GM12878 (cell line): ENCODE measurements around the gene ATXN1. TPM values are rescaled to one million over a fixed set of nuclear protein-coding genes. Genes with fewer than 3 reads are reported as not detected.

Experiments used
- ATAC-seq: fragments of 200-7000 bp; cut with Tn5 transposase; 3 replicates; pipeline ENCODE4 v1.9.1; 2020; ENCODE audit warnings: mild to moderate bottlenecking, moderate library complexity
- BruUV-seq: library from RNA; stranded (reverse); fragments of 400-500 nt; replicated peaks from 2 replicates; lab custom pipeline; 2021; lab: Mats Ljungman, UMichigan
- CTCF ChIA-PET: fragments of 300-600 bp; sonication (Branson Sonifier 250); formaldehyde crosslinking; extraction: SDS; loops from one replicate; lab custom pipeline; 2021; ENCODE audit warnings: inconsistent platforms; lab: Yijun Ruan, JAX
- POLR2A ChIA-PET: fragments of 350-600 bp; formaldehyde crosslinking; extraction: SDS; loops from one replicate; lab custom pipeline; 2021; ENCODE audit warnings: inconsistent platforms; lab: Charles Lee
- RAD21 ChIA-PET: fragments of 300-600 bp; sonication (Branson Sonifier 250); formaldehyde crosslinking; loops from one replicate; lab custom pipeline; 2023; ENCODE audit warnings: antibody characterized with exemption; ENCODE audit not compliant: unreplicated experiment; lab: Charles Lee
- SMC1A ChIA-PET: fragments of 300-600 bp; sonication (Branson Sonifier 250); formaldehyde crosslinking; loops from one replicate; lab custom pipeline; 2023; ENCODE audit not compliant: unreplicated experiment, uncharacterized antibody; lab: Charles Lee
- DNase-seq: peaks from one replicate; pipeline ENCODE4 v3.0.0-alpha.2; 2011; ENCODE audit warnings: low read depth, low spot score
- FAIRE-seq: peaks from 3 replicates; lab custom pipeline; 2011; peaks lifted over from hg19 to GRCh38; lab: Jason Lieb, UNC
- H2AFZ ChIP-seq: 2 replicates; pipeline ENCODE4 v1.6.0; 2011; ENCODE audit warnings: low read depth, low read length, control low read depth; ENCODE audit not compliant: control insufficient read depth
- H3K27ac ChIP-seq: 2 replicates; pipeline ENCODE4 v1.5.1; 2011; ENCODE audit warnings: control low read depth; ENCODE audit not compliant: control insufficient read depth, insufficient read depth
- H3K27me3 ChIP-seq, 2 experiments: replicated peaks in 1 of 2; 2 replicates each; pipeline versions ENCODE4 v1.6.0 to v1.6.1; 2011; ENCODE audit warnings: low read length in 1 of 2; ENCODE audit not compliant: control insufficient read depth in 2 of 2, insufficient read depth in 2 of 2
- H3K36me3 ChIP-seq, 2 experiments: 2 replicates each; pipeline ENCODE4 v1.5.1; 2011; ENCODE audit warnings: low read length in 1 of 2; ENCODE audit not compliant: control insufficient read depth in 2 of 2, insufficient read depth in 2 of 2
- H3K4me1 ChIP-seq: 2 replicates; pipeline ENCODE4 v1.6.1; 2011; ENCODE audit warnings: mild to moderate bottlenecking, low read length, moderate library complexity, mixed read lengths; ENCODE audit not compliant: control insufficient read depth, insufficient read depth
- H3K4me2 ChIP-seq: 2 replicates; pipeline ENCODE4 v1.6.0; 2011; ENCODE audit warnings: control low read depth; ENCODE audit not compliant: control insufficient read depth, insufficient read depth
- H3K4me3 ChIP-seq: fragments of 200-600 bp; sonication (generic); 2 replicates; pipeline ENCODE4 v1.5.1; 2016
- H3K79me2 ChIP-seq: 2 replicates; pipeline ENCODE4 v1.6.0; 2011; ENCODE audit warnings: low read length; ENCODE audit not compliant: control insufficient read depth, insufficient read depth
- H3K9ac ChIP-seq: 2 replicates; pipeline ENCODE4 v1.8.0; 2011; ENCODE audit warnings: low read length, control low read depth, mixed read lengths; ENCODE audit not compliant: control insufficient read depth, insufficient read depth
- H3K9me3 ChIP-seq: replicated peaks from 3 replicates; pipeline ENCODE4 v1.5.1; 2011; ENCODE audit warnings: mild to moderate bottlenecking, low read length; ENCODE audit not compliant: control insufficient read depth, insufficient read depth
- H4K20me1 ChIP-seq: 2 replicates; pipeline ENCODE4 v1.6.0; 2011; ENCODE audit not compliant: control insufficient read depth, insufficient read depth
- BHLHE40 ChIP-seq, 2 experiments: fragments of 450-650 bp in 1 of 2; IDR thresholded peaks; 2 replicates each; pipeline ENCODE4 v1.6.1; 2011 to 2017; ENCODE audit warnings: low read depth in 2 of 2, borderline replicate concordance in 1 of 2, improper control_type of control experiment in 1 of 2, low read length in 1 of 2, mild to moderate bottlenecking in 1 of 2
- ELK1 ChIP-seq: IDR thresholded peaks from 2 replicates; pipeline ENCODE4 v1.6.1; 2012; ENCODE audit warnings: low read depth, low read length, improper control_type of control experiment
- FOXM1 ChIP-seq: IDR thresholded peaks from 2 replicates; pipeline ENCODE4 v1.6.1; 2012; ENCODE audit warnings: low read depth, mild to moderate bottlenecking, inconsistent platforms, low read length, moderate library complexity
- GABPA ChIP-seq: IDR thresholded peaks from 2 replicates; pipeline ENCODE4 v1.6.1; 2014; ENCODE audit warnings: antibody characterized with exemption, low read depth, mild to moderate bottlenecking, inconsistent platforms
- MTA3 ChIP-seq: IDR thresholded peaks from 2 replicates; pipeline ENCODE4 v1.6.1; 2012; ENCODE audit warnings: low read length, inconsistent platforms, borderline replicate concordance
- NFIC ChIP-seq: IDR thresholded peaks from 2 replicates; pipeline ENCODE4 v1.6.1; 2012; ENCODE audit warnings: low read depth, mild to moderate bottlenecking, inconsistent platforms, low read length, moderate library complexity
- NKRF ChIP-seq: fragments of 450-650 bp; conservative IDR thresholded peaks from 2 replicates; pipeline ENCODE4 v1.6.1; 2017; ENCODE audit warnings: mild to moderate bottlenecking, moderate library complexity
- NR2C2 ChIP-seq: IDR thresholded peaks from 2 replicates; pipeline ENCODE4 v1.6.1; 2011; ENCODE audit warnings: borderline replicate concordance, low read depth; ENCODE audit not compliant: control insufficient read depth, insufficient read length
- POLR2AphosphoS2 ChIP-seq: IDR thresholded peaks from 2 replicates; pipeline ENCODE4 v1.6.1; 2011; ENCODE audit warnings: low read depth, mild to moderate bottlenecking, low read length, improper control_type of control experiment, moderate library complexity
- RAD21 ChIP-seq: IDR thresholded peaks from 2 replicates; pipeline ENCODE4 v1.6.1; 2011; ENCODE audit warnings: mild to moderate bottlenecking, low read depth, low read length, moderate library complexity; ENCODE audit not compliant: insufficient read depth
- RCOR1 ChIP-seq: conservative IDR thresholded peaks from 2 replicates; pipeline ENCODE4 v1.6.1; 2012; ENCODE audit warnings: low read depth, low read length, improper control_type of control experiment
- RUNX3 ChIP-seq: IDR thresholded peaks from 2 replicates; pipeline ENCODE4 v1.6.1; 2012; ENCODE audit warnings: low read length, inconsistent platforms
- TCF3 ChIP-seq: IDR thresholded peaks from 2 replicates; pipeline ENCODE4 v1.6.1; 2012; ENCODE audit warnings: low read depth, mild to moderate bottlenecking, low read length, borderline replicate concordance; ENCODE audit not compliant: insufficient read depth
- ZNF384 ChIP-seq: IDR thresholded peaks from 2 replicates; pipeline ENCODE4 v1.6.1; 2012; ENCODE audit warnings: low read depth, mild to moderate bottlenecking, low read length, improper control_type of control experiment, borderline replicate concordance
- ZZZ3 ChIP-seq: IDR thresholded peaks from 2 replicates; pipeline ENCODE4 v1.6.1; 2011; ENCODE audit warnings: low read depth; ENCODE audit not compliant: control insufficient read depth, insufficient read length
- WGBS: methylation state at CpG from one replicate; pipeline ENCODE4 v1.1.6; 2016; ENCODE audit warnings: low lambda C conversion rate; ENCODE audit not compliant: insufficient replicate concordance, insufficient coverage; ENCODE audit errors: missing lambda C conversion rate; 5-methylcytosine and 5-hydroxymethylcytosine counted together
- in situ Hi-C: fragments of 300-500 bp; cut with MboI; formaldehyde crosslinking; loops from 9 replicates; pipeline ENCODE4 v1.14.3; 2018; ENCODE audit warnings: mixed read lengths
- intact Hi-C: fragments of 100-400 bp; cut with micrococcal nuclease; formaldehyde crosslinking; loops from one replicate; pipeline ENCODE4 v1.14.2; 2022; ENCODE audit not compliant: unreplicated experiment
- polyA plus RNA-seq, 11 experiments: library from polyadenylated mRNA; depleted of rRNA in 4 of 11; unstranded in 6 of 11; stranded (reverse) in 5 of 11; fragments of >200 nt; fragmentation: Nextera tagmentation in 4 of 11; fragmentation: Illumina TruSeq in 1 of 11; extraction: Ambion mirVana in 4 of 11; extraction: Trizol in 1 of 11; gene quantifications; 1 replicate in 1 of 11; 2 replicates in 10 of 11; pipeline versions ENCODE4 v1.2.1 to v1.2.3, GENCODE V29; 2011 to 2016; ENCODE audit warnings: inconsistent platforms in 2 of 11, missing spikeins in 2 of 11, low read depth in 1 of 11
- total RNA-seq, 4 experiments: library from RNA; depleted of rRNA in 3 of 4; stranded (reverse); fragments of >200 nt in 3 of 4; fragmentation: Illumina TruSeq in 1 of 4; extraction: Trizol in 1 of 4; gene quantifications; 2 replicates each; pipeline versions ENCODE4 v1.2.1 to v1.2.3, GENCODE V29; 2013 to 2021

The ATXN1 gene
- total and polyA plus RNA-seq, 10 of the 15 experiments (the other 5 are each of a cell fraction or from before 2014, with no cell fraction given): 12.2 to 51.2 (median 20.5) TPM

- Histone ChIP-seq H4K20me1 (no peaks in the 10 kb centered on the region), H3K9me3 (peaks cover 4% of the 10 kb centered on the region; the same call in 2 of the 3 replicates), H3K4me2 (peak overlapping the region; percentile 83), H3K9ac (peak overlapping the region; percentile 74), H2AFZ (no peak overlapping the region), H3K79me2 (peaks cover 64% of the 10 kb centered on the region), H3K4me3 (0 out of 2 replicates have a peak overlapping the region, but pooled peaks have one; percentile 9), H3K4me1 (peaks cover 76% of the 10 kb centered on the region), H3K36me3 (peaks cover 0 to 9% of the 10 kb centered on the region in 2 experiments; a peak in 3 of 4 replicates), H3K27ac (peak overlapping the region; percentile 90), H3K27me3 (no peaks in the 10 kb centered on the region)
- WGBS: 8% methylated on average over 3 of the region's 3 CpGs
- ChIA-PET SMC1A (interaction anchor here (0.8 to 19.6 kb wide), 23 partner anchors 9 to 291 kb away, joined by 3 to 388 read pairs (median 13); partner anchors contain the start of gene ATXN1), CTCF (interaction anchor here (0.9 to 9.9 kb wide), 18 partner anchors 9 to 299 kb away, joined by 3 to 155 read pairs (median 10); no protein-coding TSS in a partner anchor), POLR2A (interaction anchor here (0.6 to 13.5 kb wide), 15 partner anchors 8 to 289 kb away, joined by 3 to 256 read pairs (median 9); partner anchors contain the start of gene ATXN1), RAD21 (interaction anchor here (0.5 to 14.4 kb wide), 33 partner anchors 9 to 291 kb away, joined by 3 to 215 read pairs (median 5); partner anchors contain the start of gene ATXN1)
- TF ChIP-seq ELK1: no peak
- 0 out of 2 replicates have a peak, but pooled peaks have one; percentile 13 for TF ChIP-seq POLR2AphosphoS2
- 0 out of 2 replicates have a peak, but pooled peaks have one; percentile 6 for TF ChIP-seq NKRF
- peak; percentile 35; the same call in 1 of the 2 replicates for TF ChIP-seq RAD21
- TF ChIP-seq ZZZ3: no peak
- peak; percentile 28; the same call in 1 of the 2 replicates for TF ChIP-seq ZNF384
- peak; percentile 56; the same call in 1 of the 2 replicates for TF ChIP-seq MTA3
- peak; percentile 34; the same call in 1 of the 2 replicates for TF ChIP-seq TCF3
- no peak for TF ChIP-seq RCOR1
- no peak for TF ChIP-seq FOXM1
- TF ChIP-seq NR2C2: no peak
- TF ChIP-seq GABPA: 0 out of 2 replicates have a peak, but pooled peaks have one; percentile 5
- 0 out of 2 replicates have a peak, but pooled peaks have one; percentile 3 for TF ChIP-seq RUNX3
- no peak for TF ChIP-seq BHLHE40 (IDR thresholded peaks at IDR 0.05; ENCODE audit: borderline replicate concordance in 1 of 2, low read depth in 2 of 2, low read length in 1 of 2)
- TF ChIP-seq NFIC: no peak
- no peak for DNase-seq
- intact Hi-C loops: loop anchor here (1.0 to 5.0 kb wide), 6 partner anchors 33 to 290 kb away; partner anchors contain the start of gene ATXN1
- ATAC-seq: no peak
- in situ Hi-C loops: loop anchor here (5.0 kb wide), 2 partner anchors 50 to 120 kb away; no protein-coding TSS in a partner anchor
- BruUV-seq: no TSS peak
- no peak for FAIRE-seq
Observed at GRCh38 chr6:16471910-16472297, 289.4 kb downstream of the ATXN1 start.
